GM19455 (cell line): Measurements from ENCODE around the gene MORN1.

ENCODE experiments used
- ATAC-seq: cut with Tn5 transposase; IDR thresholded peaks from one replicate; pipeline ENCODE4 v1.9.1; 2021; ENCODE audit not compliant: unreplicated experiment

The MORN1 gene

GRCh38 chr1:2422523-2422922 lies 31.2 kb upstream of the MORN1 start:
- no peak for ATAC-seq

GRCh38 chr1:2419416-2419815 lies 28.1 kb upstream of the MORN1 start:
- ATAC-seq: no peak

- ATAC-seq: no peak
These were observed 27.5 kb upstream of the MORN1 start for GRCh38 chr1:2418791-2419320.

- no peak for ATAC-seq
These were observed 26.5 kb upstream of the MORN1 start for GRCh38 chr1:2417833-2418225.

GRCh38 chr1:2417083-2417832 lies 25.9 kb upstream of the MORN1 start:
- no peak for ATAC-seq

GRCh38 chr1:2416403-2416802 lies 25.0 kb upstream of the MORN1 start:
- ATAC-seq: no peak

- ATAC-seq: no peak
These were observed 24.5 kb upstream of the MORN1 start for GRCh38 chr1:2415801-2416208.

- ATAC-seq: no peak
These were observed 24.0 kb upstream of the MORN1 start for GRCh38 chr1:2415337-2415736.

GRCh38 chr1:2414297-2414958 lies 23.1 kb upstream of the MORN1 start:
- ATAC-seq: no peak

- ATAC-seq: no peak
These were observed 22.3 kb upstream of the MORN1 start for GRCh38 chr1:2413495-2414296.

- ATAC-seq: peak; percentile 32
These were observed 21.6 kb upstream of the MORN1 start for GRCh38 chr1:2412773-2413494.

GRCh38 chr1:2412395-2412772 lies 21.0 kb upstream of the MORN1 start, which contains the start of gene PEX10:
PEX10 (minus strand) TSS chr1:2412564; CDS start chr1:2412502, 62 bp downstream.
- ATAC-seq: peak; percentile 73

GRCh38 chr1:2411801-2412394 lies 20.5 kb upstream of the MORN1 start:
- peak; percentile 29 for ATAC-seq

GRCh38 chr1:2409745-2410144 lies 18.4 kb upstream of the MORN1 start:
- ATAC-seq: no peak

- no peak for ATAC-seq
These were observed 17.5 kb upstream of the MORN1 start for GRCh38 chr1:2408859-2409276.

GRCh38 chr1:2408456-2408855 lies 17.1 kb upstream of the MORN1 start:
- ATAC-seq: no peak

- ATAC-seq: no peak
These were observed 16.6 kb upstream of the MORN1 start for GRCh38 chr1:2407991-2408275.

GRCh38 chr1:2407166-2407990 lies 16.0 kb upstream of the MORN1 start:
- no peak for ATAC-seq

GRCh38 chr1:2406451-2407041 lies 15.2 kb upstream of the MORN1 start:
- ATAC-seq: no peak
